Lower leg skin (tissue), 3 donors: ENCODE measurements around the gene PLXNB3.

Experiments used
- POLR2A ChIP-seq, 2 donors: fragments of 450-650 bp; IDR thresholded peaks; one replicate each; pipeline ENCODE4 v1.6.1; 2016 to 2017; ENCODE audit warnings: antibody characterized with exemption in 2 of 2, mild to moderate bottlenecking in 1 of 2, moderate library complexity in 1 of 2
- TF ChIP-seq, protein P1 (sequence below), 3 donors: fragments of 450-650 bp; IDR thresholded peaks; one replicate each; pipeline ENCODE4 v1.5.1; 2016; ENCODE audit warnings: antibody characterized with exemption in 3 of 3, mild to moderate bottlenecking in 3 of 3, moderate library complexity in 2 of 3

GRCh38 chrX:153750127-153750774 lies 13.8 kb upstream of the PLXNB3 start:
- TF ChIP-seq, protein P1, sequence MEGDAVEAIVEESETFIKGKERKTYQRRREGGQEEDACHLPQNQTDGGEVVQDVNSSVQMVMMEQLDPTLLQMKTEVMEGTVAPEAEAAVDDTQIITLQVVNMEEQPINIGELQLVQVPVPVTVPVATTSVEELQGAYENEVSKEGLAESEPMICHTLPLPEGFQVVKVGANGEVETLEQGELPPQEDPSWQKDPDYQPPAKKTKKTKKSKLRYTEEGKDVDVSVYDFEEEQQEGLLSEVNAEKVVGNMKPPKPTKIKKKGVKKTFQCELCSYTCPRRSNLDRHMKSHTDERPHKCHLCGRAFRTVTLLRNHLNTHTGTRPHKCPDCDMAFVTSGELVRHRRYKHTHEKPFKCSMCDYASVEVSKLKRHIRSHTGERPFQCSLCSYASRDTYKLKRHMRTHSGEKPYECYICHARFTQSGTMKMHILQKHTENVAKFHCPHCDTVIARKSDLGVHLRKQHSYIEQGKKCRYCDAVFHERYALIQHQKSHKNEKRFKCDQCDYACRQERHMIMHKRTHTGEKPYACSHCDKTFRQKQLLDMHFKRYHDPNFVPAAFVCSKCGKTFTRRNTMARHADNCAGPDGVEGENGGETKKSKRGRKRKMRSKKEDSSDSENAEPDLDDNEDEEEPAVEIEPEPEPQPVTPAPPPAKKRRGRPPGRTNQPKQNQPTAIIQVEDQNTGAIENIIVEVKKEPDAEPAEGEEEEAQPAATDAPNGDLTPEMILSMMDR (IDR thresholded peaks at IDR 0.05): no peak
- TF ChIP-seq POLR2A (IDR thresholded peaks at IDR 0.05): no peak
